ENCODE results near the gene DCHS2. TPM values are rescaled to one million over a fixed set of nuclear protein-coding genes. Genes with fewer than 3 reads are reported as not detected.

Gene DCHS2, protein sequence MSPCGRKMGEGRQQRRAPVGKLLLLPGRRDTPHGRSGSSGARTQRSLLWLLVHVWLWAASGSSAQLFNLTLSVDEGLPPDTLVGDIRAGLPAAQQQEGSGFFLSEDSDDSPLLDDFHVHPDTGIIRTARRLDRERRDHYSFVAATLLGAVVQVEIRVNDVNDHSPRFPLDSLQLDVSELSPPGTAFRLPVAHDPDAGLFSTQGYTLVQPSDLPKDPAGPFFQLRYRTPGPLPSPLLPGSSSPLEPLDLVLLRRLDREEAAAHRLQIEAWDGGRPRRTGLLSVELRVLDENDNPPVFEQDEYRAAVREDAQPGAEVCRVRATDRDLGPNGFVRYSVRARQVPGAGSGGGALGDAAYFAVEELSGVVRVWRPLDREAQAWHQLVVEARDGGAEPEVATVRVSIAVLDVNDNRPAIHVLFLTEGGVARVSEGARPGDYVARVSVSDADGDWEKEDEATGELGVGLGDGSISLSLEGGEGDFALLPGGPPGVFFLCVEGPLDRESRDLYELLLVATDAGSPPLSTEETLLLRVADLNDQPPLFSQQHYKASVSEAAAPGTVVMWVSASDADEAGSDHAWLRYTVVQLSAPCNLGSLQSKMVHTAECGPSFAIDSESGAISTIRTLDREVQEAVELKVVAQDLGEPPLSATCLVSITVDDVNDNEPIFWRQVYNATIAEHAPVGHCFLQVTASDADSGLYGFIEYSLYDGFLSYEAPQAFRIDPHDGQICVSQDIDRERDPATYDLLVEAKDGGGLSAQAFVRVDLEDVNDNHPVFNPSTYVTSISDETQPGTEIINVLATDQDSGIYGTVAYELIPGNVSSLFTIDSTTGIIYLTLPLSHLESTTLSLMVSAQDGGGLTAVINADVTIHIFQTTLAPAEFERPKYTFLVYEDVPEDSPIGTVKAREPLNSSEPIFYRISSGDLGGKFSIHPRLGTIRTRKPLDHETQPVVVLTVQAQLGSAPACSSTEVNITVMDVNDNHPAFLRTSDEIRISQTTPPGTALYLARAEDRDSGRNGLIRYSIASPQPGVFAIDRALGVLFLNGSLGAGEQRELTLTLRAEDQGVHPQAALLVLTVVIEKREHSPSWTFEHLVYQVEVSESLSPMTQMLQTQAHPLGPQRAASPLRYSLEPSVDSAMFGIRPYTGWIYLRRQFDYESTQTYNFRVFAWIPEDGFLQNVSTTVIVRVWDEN (N-terminal part only)
- 0.09 TPM in 1 of 2 replicates, not detected in the other for total RNA-seq

DNA sequence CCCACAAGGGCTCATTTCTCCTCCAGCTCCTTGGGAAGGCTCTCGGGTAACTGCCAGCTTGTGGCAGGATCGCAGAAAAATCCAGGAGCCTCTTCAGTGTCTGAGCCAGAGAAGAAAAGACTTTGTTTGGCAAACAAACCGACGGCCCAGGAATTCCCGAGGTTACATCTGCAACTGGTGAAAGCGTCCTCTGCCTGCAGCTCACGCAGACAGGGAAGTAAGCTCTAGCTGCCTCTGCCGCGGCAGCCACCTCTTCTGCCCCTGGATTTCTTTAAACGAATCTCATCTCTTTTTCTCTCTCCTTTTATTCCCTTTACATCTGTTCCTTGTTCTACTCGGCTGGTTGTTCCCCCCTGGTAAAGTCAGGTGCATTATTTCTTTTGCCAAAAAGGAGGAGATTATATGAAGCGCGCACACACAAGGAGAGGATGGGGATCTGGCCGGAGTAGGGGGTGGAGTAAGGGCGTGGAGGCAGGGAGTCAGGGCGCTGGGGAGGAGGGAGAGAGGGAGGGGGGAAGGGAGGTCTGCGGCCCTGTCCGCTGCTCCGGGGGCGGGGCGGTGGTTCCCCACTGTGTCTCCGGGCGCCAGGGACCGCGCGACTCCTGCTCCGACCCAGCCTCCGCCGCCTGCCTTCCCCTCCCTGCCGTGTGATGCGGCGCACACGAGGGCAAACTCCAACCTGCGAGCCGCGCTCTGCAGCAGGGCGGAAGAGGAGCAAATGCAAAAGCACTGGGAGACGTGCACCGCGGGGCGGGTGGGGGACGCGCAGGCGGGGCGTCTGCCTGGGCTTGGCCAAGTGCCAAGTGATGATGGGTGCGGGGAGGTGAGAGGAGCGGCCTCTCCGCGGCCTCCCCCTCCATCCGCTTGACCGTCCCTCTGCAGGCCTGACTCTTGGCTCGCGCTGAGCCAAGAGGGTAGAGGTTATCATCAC lies at the start of gene DCHS2:
TSS of gene DCHS2 (minus strand) at position 459 of the 931 bp plus-strand sequence. CDS start at position 15, 444 bp downstream.

Other genes starting within 250 kb of the DCHS2 start
- 67.5 and 97.6 TPM in 2 replicates for gene PLRG1, start 58.6 kb upstream of the DCHS2 start, total RNA-seq
- not detected in 2 replicates for gene FGB, start 71.2 kb upstream of the DCHS2 start, total RNA-seq
- gene FGA, start 98.9 kb upstream of the DCHS2 start, total RNA-seq = not detected in 2 replicates
- not detected in 2 replicates for gene FGG, start 120.9 kb upstream of the DCHS2 start, total RNA-seq

All from bronchial smooth muscle cell (primary cell).